ENCODE data around the gene PHF11. TPM values are rescaled to one million over a fixed set of nuclear protein-coding genes. Genes with fewer than 3 reads are reported as not detected.

PHF11 gene
- 14.9 and 16.8 TPM in 2 replicates for total RNA-seq

DNA sequence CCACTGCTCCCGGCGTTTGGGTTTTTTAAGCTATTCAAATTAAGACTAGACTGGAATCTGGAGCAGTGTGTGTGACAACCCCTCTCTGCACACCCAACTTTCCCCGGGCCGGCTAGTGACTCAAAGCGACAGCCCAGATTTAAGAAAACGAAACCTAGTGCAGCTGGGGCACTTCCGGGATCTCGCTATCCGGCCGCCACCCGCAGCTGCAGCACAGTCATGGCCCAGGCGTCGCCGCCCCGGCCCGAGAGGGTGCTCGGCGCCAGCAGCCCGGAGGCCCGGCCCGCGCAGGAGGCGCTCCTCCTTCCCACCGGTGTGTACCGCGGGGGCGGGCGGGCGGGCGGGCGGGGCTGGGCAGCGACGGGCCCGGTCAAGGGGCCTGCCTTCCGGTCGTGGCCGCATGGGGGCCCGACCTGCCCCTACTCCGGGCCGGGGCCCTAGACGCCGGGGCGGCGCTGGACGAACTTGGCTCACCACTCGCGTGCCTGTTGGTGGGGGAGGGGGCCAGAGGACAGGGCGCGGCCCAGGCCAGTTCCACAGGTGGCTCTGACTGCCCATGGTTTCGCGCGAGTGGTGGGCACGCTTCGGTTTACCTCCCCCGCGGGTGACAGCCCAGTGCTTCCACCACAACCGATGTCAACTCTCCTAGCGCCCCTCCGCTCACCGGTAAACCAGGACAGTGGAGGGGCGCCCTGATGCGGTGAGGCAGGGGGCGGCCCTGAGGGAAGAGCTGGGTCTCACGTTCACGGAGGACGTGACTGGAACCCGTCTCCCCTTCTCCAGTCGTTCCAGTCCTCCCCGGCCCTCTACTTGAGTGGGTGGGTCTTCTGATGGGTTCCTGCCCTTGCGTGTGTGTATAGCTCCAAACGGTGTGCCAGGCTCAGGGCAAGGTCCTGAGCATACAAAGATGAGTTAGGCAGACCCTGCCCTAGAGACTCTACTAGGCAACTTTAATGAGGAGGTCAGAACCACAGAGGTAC lies at the start of gene PHF11:
TSS of gene PHF11 (plus strand) at position 171 of the 980 bp plus-strand sequence. CDS start at position 220, 49 bp downstream.

Other genes with a start within 250 kb of the PHF11 start
- gene CDADC1, start 248.0 kb upstream of the PHF11 start, total RNA-seq = 4.3 and 5.1 TPM in 2 replicates
- 9.7 TPM in 2 replicates for gene CAB39L, start 51.9 kb upstream of the PHF11 start, total RNA-seq
- gene SETDB2, start 51.7 kb upstream of the PHF11 start, total RNA-seq = 8.8 and 9.4 TPM in 2 replicates
- 19.2 and 19.9 TPM in 2 replicates for gene RCBTB1, start 89.6 kb downstream of the PHF11 start, total RNA-seq
- gene ARL11, start 132.6 kb downstream of the PHF11 start, total RNA-seq = not detected in 2 replicates
- gene EBPL, start 195.5 kb downstream of the PHF11 start, total RNA-seq = 85.2 and 117 TPM in 2 replicates